Esophagus muscularis mucosa (tissue), 4 donors: ENCODE data around the gene RAB11FIP4. TPM values are rescaled to one million over a fixed set of nuclear protein-coding genes. Genes with fewer than 3 reads are reported as not detected.
"Not testable (repeated sequence)": the region's sequence is repeated elsewhere in the genome, so short reads cannot be mapped to it uniquely, and the experiment has no call there.

ENCODE experiments used
- DNase-seq: peaks from one replicate; pipeline ENCODE4 v3.0.0-alpha.2; 2017; ENCODE audit errors: extremely low spot score
- H3K27ac ChIP-seq, 4 donors: fragments of 200-600 bp; sonication (generic); replicated peaks in 1 of 4; 1 replicate in 3 of 4; 2 replicates in 1 of 4; pipeline ENCODE4 v1.5.1; 2016 to 2019; ENCODE audit warnings: mild to moderate bottlenecking in 1 of 4
- H3K27me3 ChIP-seq, 4 donors: fragments of 200-600 bp; sonication (generic); one replicate each; pipeline versions ENCODE4 v1.5.1 to v1.6.0; 2016 to 2019
- H3K36me3 ChIP-seq, 4 donors: fragments of 200-600 bp; sonication (generic); one replicate each; pipeline ENCODE4 v1.5.1; 2016 to 2019
- H3K4me1 ChIP-seq, 4 donors: fragments of 200-600 bp; sonication (generic); one replicate each; pipeline ENCODE4 v1.5.1; 2016 to 2019
- H3K4me3 ChIP-seq, 4 donors: fragments of 200-600 bp; sonication (generic); 1 replicate in 2 of 4; 2 replicates in 2 of 4; pipeline ENCODE4 v1.5.1; 2016 to 2019; ENCODE audit warnings: mild to moderate bottlenecking in 4 of 4, moderate library complexity in 1 of 4
- H3K9me3 ChIP-seq, 4 donors: fragments of 200-600 bp; sonication (generic); 1 replicate in 3 of 4; 2 replicates in 1 of 4; pipeline ENCODE4 v1.5.1; 2016 to 2019
- CTCF ChIP-seq, 3 experiments: fragments of 200-600 bp in 2 of 3; fragments of 450-650 bp in 1 of 3; sonication (generic) in 2 of 3; IDR thresholded peaks; one replicate each; pipeline ENCODE4 v1.5.1; 2017 to 2019; ENCODE audit warnings: antibody characterized with exemption in 3 of 3, mild to moderate bottlenecking in 2 of 3, moderate library complexity in 1 of 3
- EP300 ChIP-seq: sonication (generic); formaldehyde crosslinking; IDR thresholded peaks from one replicate; pipeline ENCODE4 v1.6.1; 2017; ENCODE audit warnings: antibody characterized with exemption
- POLR2A ChIP-seq: fragments of 450-650 bp; IDR thresholded peaks from one replicate; pipeline ENCODE4 v1.6.1; 2017; ENCODE audit warnings: antibody characterized with exemption, moderate library complexity, mild to moderate bottlenecking, low read depth
- POLR2AphosphoS5 ChIP-seq, 2 donors: sonication (generic); formaldehyde crosslinking; IDR thresholded peaks; one replicate each; pipeline ENCODE4 v1.6.1; 2017; ENCODE audit warnings: antibody characterized with exemption in 2 of 2
- WGBS: methylation state at CpG from one replicate; pipeline ENCODE4 v1.1.5; 2018; 5-methylcytosine and 5-hydroxymethylcytosine counted together
- intact Hi-C: fragments of 100-400 bp; cut with DNase I; formaldehyde crosslinking; loops from one replicate; pipeline ENCODE4 v1.15.1; 2023
- total RNA-seq, 4 donors: library from RNA; depleted of rRNA; stranded (reverse); fragments of >200 nt; gene quantifications; one replicate each; pipeline versions ENCODE4 v1.1.0 to v1.2.1, GENCODE V29; 2016

The RAB11FIP4 gene
- total RNA-seq, 4 donors from 2014 or later, result 0.75 to 2.3 (median 1.7) TPM

GRCh38 chr17:31379597-31380205 is 11.8 kb upstream of the RAB11FIP4 start:
- DNase-seq, result no peak
- intact Hi-C loops, result no loop called here
- Histone ChIP-seq H3K4me3 (no peak overlapping the region), H3K4me1 (no peaks in the 10 kb centered on the region), H3K27me3 (no peaks in the 10 kb centered on the region), H3K27ac (no peak overlapping the region), H3K9me3 (no peaks in the 10 kb centered on the region), H3K36me3 (peaks cover 0 to 14% (median 4%) of the 10 kb centered on the region in 4 donors)
- no peak for TF ChIP-seq POLR2A
- TF ChIP-seq EP300, result no peak
- no peak for TF ChIP-seq CTCF (IDR thresholded peaks at IDR 0.05)
- no peak for TF ChIP-seq POLR2AphosphoS5 (IDR thresholded peaks at IDR 0.05)
- 97% methylated on average over 1 of the region's 1 CpG for WGBS

GRCh38 chr17:31381165-31381668 is 10.3 kb upstream of the RAB11FIP4 start:
- Histone ChIP-seq H3K27me3 (no peaks in the 10 kb centered on the region), H3K9me3 (no peaks in the 10 kb centered on the region), H3K4me1 (no peaks in the 10 kb centered on the region), H3K4me3 (no peak overlapping the region), H3K27ac (no peak overlapping the region), H3K36me3 (peaks cover 0 to 13% (median 0%) of the 10 kb centered on the region in 4 donors)
- intact Hi-C loops, result no loop called here
- TF ChIP-seq POLR2AphosphoS5 (IDR thresholded peaks at IDR 0.05) (no peak), POLR2A (no peak), EP300 (no peak), CTCF (IDR thresholded peaks at IDR 0.05) (no peak)
- DNase-seq, result no peak

GRCh38 chr17:31382668-31383275 is 8.7 kb upstream of the RAB11FIP4 start:
- peaks cover 0 to 12% (median 0%) of the 10 kb centered on the region in 4 donors for H3K36me3 ChIP-seq
- H3K27me3 ChIP-seq, H3K4me3 ChIP-seq, H3K4me1 ChIP-seq, intact Hi-C loops, DNase-seq, H3K27ac ChIP-seq, H3K9me3 ChIP-seq: not testable (repeated sequence)
- WGBS, result 98% methylated on average over 11 of the region's 11 CpGs

- 79% methylated on average over 6 of the region's 6 CpGs for WGBS
- intact Hi-C loops, H3K9me3 ChIP-seq, H3K4me3 ChIP-seq, H3K4me1 ChIP-seq, H3K36me3 ChIP-seq, H3K27me3 ChIP-seq, DNase-seq, H3K27ac ChIP-seq: not testable (repeated sequence)
Observed at GRCh38 chr17:31383488-31383887, 8.0 kb upstream of the RAB11FIP4 start.

- H3K4me3 ChIP-seq, result no peak overlapping the region
- 85% methylated on average over 7 of the region's 7 CpGs for WGBS
- intact Hi-C loops, result no loop called here
- no peaks in the 10 kb centered on the region for H3K36me3 ChIP-seq
- no peak overlapping the region for H3K27ac ChIP-seq
- peaks cover 0 to 1% (median under 1%) of the 10 kb centered on the region in 4 donors for H3K4me1 ChIP-seq
- H3K9me3 ChIP-seq, result no peaks in the 10 kb centered on the region
- DNase-seq, result no peak
- TF ChIP-seq EP300 (no peak), CTCF (IDR thresholded peaks at IDR 0.05) (no peak), POLR2AphosphoS5 (IDR thresholded peaks at IDR 0.05) (no peak), POLR2A (no peak)
- H3K27me3 ChIP-seq, result peaks cover 0 to 22% (median under 1%) of the 10 kb centered on the region in 4 donors
Observed at GRCh38 chr17:31385428-31386285, 5.8 kb upstream of the RAB11FIP4 start.
